SK-N-SH treated with all-trans-retinoic acid at 6 μM for 48 hours (cell line): ENCODE data around the gene ZFHX3.

Source experiments
- ATAC-seq: fragments of 200-7000 bp; cut with Tn5 transposase; 3 replicates; pipeline ENCODE4 v1.9.1; 2020; ENCODE audit warnings: mild to moderate bottlenecking, moderate library complexity
- ARNTL ChIP-seq: fragments of 450-650 bp; formaldehyde crosslinking; IDR thresholded peaks from 2 replicates; pipeline ENCODE4 v1.5.0; 2020; ENCODE audit warnings: low read depth, mild to moderate bottlenecking, moderate library complexity, borderline replicate concordance
- BACH2 ChIP-seq: fragments of 250-450 bp; sonication (Bioruptor Pico); IDR thresholded peaks from 2 replicates; pipeline ENCODE4 v1.9.0; 2021; ENCODE audit warnings: mild to moderate bottlenecking, borderline replicate concordance
- CREB5 ChIP-seq: fragments of 250-450 bp; sonication (Bioruptor Pico); IDR thresholded peaks from 2 replicates; pipeline ENCODE4 v1.5.1; 2020; ENCODE audit warnings: low read depth, mild to moderate bottlenecking, moderate library complexity
- CSDC2 ChIP-seq: fragments of 250-450 bp; sonication (Bioruptor Pico); IDR thresholded peaks from 2 replicates; pipeline ENCODE4 v1.5.0; 2020; ENCODE audit warnings: mild to moderate bottlenecking, moderate library complexity
- CSRNP3 ChIP-seq: fragments of 250-450 bp; sonication (Bioruptor Pico); IDR thresholded peaks from 2 replicates; pipeline ENCODE4 v1.5.1; 2021; ENCODE audit warnings: mild to moderate bottlenecking, moderate library complexity
- ESRRG ChIP-seq: fragments of 250-450 bp; sonication (Bioruptor Pico); IDR thresholded peaks from 2 replicates; pipeline ENCODE4 v1.6.1; 2021; ENCODE audit warnings: mild to moderate bottlenecking
- ISL1 ChIP-seq: fragments of 250-450 bp; sonication (Bioruptor Pico); IDR thresholded peaks from 2 replicates; pipeline ENCODE4 v2.1.2; 2022; ENCODE audit warnings: mild to moderate bottlenecking, moderate library complexity
- OSR1 ChIP-seq: fragments of 250-450 bp; sonication (Bioruptor Pico); IDR thresholded peaks from 2 replicates; pipeline ENCODE4 v1.8.0; 2022; ENCODE audit warnings: moderate library complexity, mild to moderate bottlenecking, inconsistent platforms
- PATZ1 ChIP-seq: fragments of 250-450 bp; sonication (Bioruptor Pico); IDR thresholded peaks from 2 replicates; pipeline ENCODE4 v1.8.0; 2020; ENCODE audit warnings: mild to moderate bottlenecking, moderate library complexity, borderline replicate concordance
- POU6F1 ChIP-seq: fragments of 250-450 bp; sonication (Bioruptor Pico); IDR thresholded peaks from 2 replicates; pipeline ENCODE4 v1.8.0; 2021; ENCODE audit warnings: low read depth, mild to moderate bottlenecking, moderate library complexity, borderline replicate concordance
- PPARA ChIP-seq: fragments of 250-450 bp; sonication (Bioruptor Pico); IDR thresholded peaks from 2 replicates; pipeline ENCODE4 v1.5.0; 2020; ENCODE audit warnings: mild to moderate bottlenecking, borderline replicate concordance
- RARB ChIP-seq: fragments of 250-450 bp; sonication (Bioruptor Pico); IDR thresholded peaks from 2 replicates; pipeline ENCODE4 v1.8.0; 2021; ENCODE audit warnings: mild to moderate bottlenecking, moderate library complexity
- SNAI2 ChIP-seq: fragments of 250-450 bp; sonication (Bioruptor Pico); IDR thresholded peaks from 2 replicates; pipeline ENCODE4 v1.5.0; 2020; ENCODE audit warnings: mild to moderate bottlenecking, moderate library complexity
- TCF4 ChIP-seq: fragments of 250-450 bp; sonication (Bioruptor Pico); IDR thresholded peaks from 2 replicates; pipeline ENCODE4 v1.8.0; 2021; ENCODE audit warnings: mild to moderate bottlenecking, moderate library complexity, borderline replicate concordance
- TOX ChIP-seq: fragments of 250-450 bp; sonication (Bioruptor Pico); IDR thresholded peaks from 2 replicates; pipeline ENCODE4 v1.8.0; 2021; ENCODE audit warnings: mild to moderate bottlenecking, moderate library complexity, borderline replicate concordance
- TSHZ2 ChIP-seq: fragments of 250-450 bp; sonication (Bioruptor Pico); IDR thresholded peaks from 2 replicates; pipeline ENCODE4 v1.5.0; 2020; ENCODE audit warnings: mild to moderate bottlenecking, moderate library complexity
- ZC3H10 ChIP-seq: fragments of 250-450 bp; sonication (Bioruptor Pico); IDR thresholded peaks from 2 replicates; pipeline ENCODE4 v1.5.1; 2021; ENCODE audit warnings: mild to moderate bottlenecking, moderate library complexity
- ZFP3 ChIP-seq: fragments of 250-450 bp; sonication (Bioruptor Pico); IDR thresholded peaks from 2 replicates; pipeline ENCODE4 v1.5.0; 2020; ENCODE audit warnings: mild to moderate bottlenecking, moderate library complexity
- ZNF565 ChIP-seq: fragments of 450-650 bp; formaldehyde crosslinking; conservative IDR thresholded peaks from 2 replicates; pipeline ENCODE4 v1.5.0; 2020; ENCODE audit warnings: low read depth, mild to moderate bottlenecking, moderate library complexity
- ZNF70 ChIP-seq: fragments of 450-650 bp; formaldehyde crosslinking; IDR thresholded peaks from 2 replicates; pipeline ENCODE4 v1.5.0; 2020; ENCODE audit warnings: mild to moderate bottlenecking, moderate library complexity
- ZNF8 ChIP-seq: fragments of 450-650 bp; formaldehyde crosslinking; IDR thresholded peaks from 2 replicates; pipeline ENCODE4 v1.5.0; 2020; ENCODE audit warnings: mild to moderate bottlenecking, moderate library complexity

The ZFHX3 gene

GRCh38 chr16:72873044-72873443 lies 174.9 kb downstream of the ZFHX3 start:
- no peak for TF ChIP-seq ZC3H10 (CRISPR knock-in tag)
- no peak for TF ChIP-seq TOX (CRISPR knock-in tag)
- no peak for TF ChIP-seq POU6F1
- no peak for ATAC-seq

GRCh38 chr16:72865835-72866234 lies 182.1 kb downstream of the ZFHX3 start:
- no peak for ATAC-seq
- TF ChIP-seq RARB (no peak), ZNF70 (CRISPR knock-in tag) (no peak), ZC3H10 (CRISPR knock-in tag) (no peak), CSRNP3 (CRISPR knock-in tag) (no peak), TOX (CRISPR knock-in tag) (no peak), SNAI2 (CRISPR knock-in tag) (no peak), POU6F1 (no peak), ESRRG (CRISPR knock-in tag) (no peak), PPARA (no peak), TSHZ2 (CRISPR knock-in tag) (no peak), OSR1 (CRISPR knock-in tag) (no peak), ISL1 (CRISPR knock-in tag) (no peak), ARNTL (CRISPR knock-in tag) (no peak), CSDC2 (CRISPR knock-in tag) (no peak), TCF4 (CRISPR knock-in tag) (no peak), ZNF565 (CRISPR knock-in tag) (no peak), ZNF8 (CRISPR knock-in tag) (no peak), PATZ1 (no peak), BACH2 (CRISPR knock-in tag) (no peak), ZFP3 (no peak)
- TF ChIP-seq, all 23 proteins: peak for 0

GRCh38 chr16:72865258-72865657 lies 182.7 kb downstream of the ZFHX3 start:
- TF ChIP-seq CREB5 (CRISPR knock-in tag), result no peak
- TF ChIP-seq PPARA, result no peak
- TF ChIP-seq TOX (CRISPR knock-in tag), result no peak
- TF ChIP-seq ESRRG (CRISPR knock-in tag), result no peak
- no peak for TF ChIP-seq ZNF565 (CRISPR knock-in tag)
- TF ChIP-seq ISL1 (CRISPR knock-in tag), result no peak
- ATAC-seq, result no peak
